Measurements from ENCODE around the gene NFATC2.

The NFATC2 gene

GRCh38 chr20:51535674-51536073 is 6.8 kb downstream of the NFATC2 start:
- TF ChIP-seq CTCF (conservative IDR thresholded peaks at IDR 0.05) = no peak
- no peak overlapping the region for H3K27ac ChIP-seq

- TF ChIP-seq CTCF (conservative IDR thresholded peaks at IDR 0.05) = no peak
- no peak overlapping the region for H3K27ac ChIP-seq
Measured at GRCh38 chr20:51535075-51535386, 7.5 kb downstream of the NFATC2 start.

- no peak for TF ChIP-seq CTCF (conservative IDR thresholded peaks at IDR 0.05)
- H3K27ac ChIP-seq = no peak overlapping the region
Measured at GRCh38 chr20:51533291-51534172, 9.0 kb downstream of the NFATC2 start.

- no peak for TF ChIP-seq CTCF (conservative IDR thresholded peaks at IDR 0.05)
- no peak overlapping the region for H3K27ac ChIP-seq
Measured at GRCh38 chr20:51532577-51533191, 9.8 kb downstream of the NFATC2 start.

GRCh38 chr20:51531712-51532456 is 10.6 kb downstream of the NFATC2 start:
- TF ChIP-seq CTCF (conservative IDR thresholded peaks at IDR 0.05) = no peak
- no peak overlapping the region for H3K27ac ChIP-seq

- no peak for TF ChIP-seq CTCF (conservative IDR thresholded peaks at IDR 0.05)
- no peak overlapping the region for H3K27ac ChIP-seq
Measured at GRCh38 chr20:51531141-51531710, 11.3 kb downstream of the NFATC2 start.

GRCh38 chr20:51529758-51530157 is 12.8 kb downstream of the NFATC2 start:
- no peak for TF ChIP-seq CTCF (conservative IDR thresholded peaks at IDR 0.05)
- H3K27ac ChIP-seq = no peak overlapping the region

Measured in VCaP (cell line).